NOMO-1 treated with DMSO at 0.1 percent for 48 hours (cell line): ENCODE results near the gene AS3MT.
"Not testable (repeated sequence)": the region's sequence is repeated elsewhere in the genome, so short reads cannot be mapped to it uniquely, and the experiment has no call there.

Experiments used
- DNase-seq: peaks from one replicate; lab custom pipeline; 2025; ENCODE audit not compliant: unreplicated experiment; lab: John Stamatoyannopoulos, UW

The AS3MT gene

DNA sequence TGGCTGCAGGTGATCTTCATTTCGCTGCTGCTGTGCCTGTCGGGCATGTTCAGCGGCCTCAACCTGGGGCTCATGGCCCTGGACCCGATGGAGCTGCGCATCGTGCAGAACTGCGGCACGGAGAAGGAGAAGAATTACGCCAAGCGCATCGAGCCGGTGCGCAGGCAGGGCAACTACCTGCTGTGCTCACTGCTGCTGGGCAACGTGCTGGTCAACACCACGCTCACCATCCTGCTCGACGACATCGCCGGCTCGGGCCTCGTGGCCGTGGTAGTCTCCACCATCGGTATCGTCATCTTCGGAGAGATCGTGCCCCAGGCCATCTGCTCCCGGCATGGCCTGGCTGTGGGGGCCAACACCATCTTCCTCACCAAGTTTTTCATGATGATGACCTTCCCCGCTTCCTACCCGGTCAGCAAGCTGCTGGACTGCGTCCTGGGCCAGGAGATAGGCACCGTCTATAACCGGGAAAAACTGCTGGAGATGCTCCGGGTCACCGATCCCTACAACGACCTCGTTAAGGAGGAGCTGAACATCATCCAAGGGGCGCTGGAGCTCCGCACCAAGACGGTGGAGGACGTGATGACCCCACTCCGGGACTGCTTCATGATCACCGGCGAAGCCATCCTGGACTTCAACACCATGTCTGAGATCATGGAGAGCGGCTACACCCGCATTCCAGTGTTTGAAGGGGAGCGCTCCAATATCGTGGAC, 50.1 kb downstream of the AS3MT start:
- no peak for DNase-seq

DNA sequence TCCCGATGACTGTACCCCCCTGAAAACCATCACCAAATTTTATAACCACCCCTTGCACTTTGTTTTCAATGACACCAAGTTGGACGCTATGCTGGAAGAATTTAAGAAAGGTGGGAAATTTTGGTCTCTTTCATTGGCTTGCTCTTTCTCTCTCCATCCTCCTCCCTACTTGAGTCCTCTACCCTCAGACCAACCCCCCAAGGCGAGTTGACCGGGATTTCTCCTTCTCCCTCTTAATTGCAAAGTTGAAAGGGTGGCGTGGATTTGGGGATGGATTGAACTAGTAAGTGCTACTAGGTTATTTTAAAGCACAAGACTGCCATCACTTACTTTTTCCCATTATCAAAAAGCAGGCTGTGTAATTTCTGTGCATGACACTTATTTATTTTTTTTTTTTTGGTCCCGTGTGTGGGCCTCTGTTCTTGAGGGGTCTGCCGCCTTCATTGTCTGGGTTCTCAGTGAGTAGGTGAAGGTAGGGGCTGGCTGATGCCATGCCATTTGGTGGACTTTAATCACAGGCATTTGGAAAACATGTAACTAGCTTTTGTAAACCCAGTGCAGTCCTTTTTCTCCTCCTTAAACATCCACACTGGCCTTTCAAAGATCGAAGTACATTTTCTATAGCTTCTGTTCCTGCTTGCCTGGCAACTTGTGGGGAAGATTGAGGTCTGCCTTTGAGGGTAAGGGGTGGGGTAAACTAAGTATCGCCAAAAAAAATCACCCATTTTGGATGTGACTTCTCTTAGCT, 50.9 kb downstream of the AS3MT start:
- DNase-seq: no peak

DNA sequence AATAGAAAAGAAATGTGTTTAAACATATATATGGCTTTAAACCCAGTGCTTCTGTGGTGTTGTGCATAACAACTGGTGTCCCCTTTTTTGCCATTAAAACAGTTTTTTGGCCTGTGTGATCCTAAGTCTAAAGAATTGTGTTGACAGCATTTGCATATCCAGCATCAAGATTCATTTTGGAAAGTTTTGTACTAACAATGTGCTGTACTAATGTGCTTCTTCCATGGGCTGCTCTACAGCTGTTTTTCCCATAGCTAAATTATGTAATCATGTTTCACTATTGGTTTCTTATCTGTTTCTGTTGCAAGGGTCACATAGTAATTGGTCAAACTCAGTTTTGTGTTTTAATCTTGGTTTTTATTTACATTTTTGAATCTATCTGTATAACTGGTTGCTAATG, 54.3 kb downstream of the AS3MT start:
- DNase-seq: no peak

- no peak for DNase-seq
Observed at GRCh38 chr10:102926842-102927241, 57.6 kb downstream of the AS3MT start.

DNA sequence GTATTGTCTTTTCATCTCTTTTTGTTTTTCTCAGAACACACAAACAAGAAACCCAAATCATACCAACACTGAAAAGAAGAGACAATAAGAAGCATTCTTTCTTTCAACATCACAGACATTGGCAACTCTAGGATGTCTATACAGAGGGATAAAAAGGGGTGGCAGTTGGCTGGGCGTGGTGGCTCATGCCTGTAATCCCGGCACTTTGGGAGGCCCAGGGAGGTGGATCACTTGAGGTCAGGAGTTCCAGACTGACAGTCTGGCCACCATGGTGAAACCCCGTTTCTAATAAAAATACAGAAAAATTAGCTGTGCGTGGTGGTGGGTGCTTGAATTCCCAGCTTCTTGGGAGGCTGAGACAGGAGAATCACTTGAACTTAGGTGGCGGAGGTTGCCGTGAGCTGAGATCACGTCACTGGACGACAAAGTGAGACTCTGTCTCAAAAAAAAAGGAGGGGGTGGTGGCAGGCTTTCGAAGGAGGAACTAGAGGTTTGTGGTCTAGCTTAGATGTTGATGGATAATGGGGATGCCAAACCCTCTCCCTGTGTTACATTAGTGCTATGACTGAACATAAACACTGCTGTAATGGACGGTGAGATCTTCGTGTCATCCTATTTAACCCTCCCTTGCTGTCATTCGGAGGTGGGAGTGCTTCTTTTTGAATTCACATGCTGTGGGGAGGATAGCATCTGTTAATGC, 58.2 kb downstream of the AS3MT start:
- DNase-seq: peak; percentile 88

GRCh38 chr10:102928442-102928841, 59.2 kb downstream of the AS3MT start:
- not testable (repeated sequence) for DNase-seq

DNA sequence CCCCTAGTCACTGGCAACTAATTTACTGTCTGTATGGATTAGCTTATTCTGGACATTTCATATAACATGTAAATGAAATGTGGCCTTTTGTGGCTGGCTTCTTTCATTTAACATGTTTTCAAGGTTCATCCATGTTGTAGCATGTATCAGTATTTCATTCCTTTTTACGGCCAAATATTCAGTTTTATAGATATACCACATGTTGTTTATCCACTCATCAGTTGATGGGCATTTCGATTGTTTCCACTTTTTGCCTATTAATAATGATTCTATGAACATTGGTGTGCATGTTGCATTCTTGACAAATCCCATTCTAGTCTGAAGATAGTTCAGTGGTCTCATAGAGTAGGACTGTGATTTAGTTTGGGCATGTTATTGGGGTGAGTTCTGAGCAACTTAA, 61.5 kb downstream of the AS3MT start:
- no peak for DNase-seq

GRCh38 chr10:102931643-102932042, 62.4 kb downstream of the AS3MT start:
- DNase-seq: no peak

DNA sequence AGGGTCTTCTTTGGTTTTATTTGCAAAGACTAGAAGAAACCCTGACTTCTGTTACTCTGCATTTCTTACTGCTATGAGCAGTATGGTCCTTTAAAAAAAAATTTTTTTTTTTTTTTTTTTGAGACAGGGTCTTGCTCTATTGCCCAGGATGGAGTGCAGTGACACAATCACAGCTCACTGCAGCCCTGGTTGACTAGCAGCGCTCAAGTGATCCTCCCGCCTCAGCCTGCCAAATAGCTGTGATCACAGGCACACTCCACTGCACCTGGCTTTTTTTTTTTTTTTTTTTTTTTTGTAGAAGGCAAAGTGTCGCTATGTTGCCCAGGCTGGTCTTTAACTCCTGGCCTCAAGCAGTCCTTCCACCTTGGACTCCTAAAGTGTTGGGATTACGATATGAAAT, 66.2 kb downstream of the AS3MT start:
- no peak for DNase-seq

DNA sequence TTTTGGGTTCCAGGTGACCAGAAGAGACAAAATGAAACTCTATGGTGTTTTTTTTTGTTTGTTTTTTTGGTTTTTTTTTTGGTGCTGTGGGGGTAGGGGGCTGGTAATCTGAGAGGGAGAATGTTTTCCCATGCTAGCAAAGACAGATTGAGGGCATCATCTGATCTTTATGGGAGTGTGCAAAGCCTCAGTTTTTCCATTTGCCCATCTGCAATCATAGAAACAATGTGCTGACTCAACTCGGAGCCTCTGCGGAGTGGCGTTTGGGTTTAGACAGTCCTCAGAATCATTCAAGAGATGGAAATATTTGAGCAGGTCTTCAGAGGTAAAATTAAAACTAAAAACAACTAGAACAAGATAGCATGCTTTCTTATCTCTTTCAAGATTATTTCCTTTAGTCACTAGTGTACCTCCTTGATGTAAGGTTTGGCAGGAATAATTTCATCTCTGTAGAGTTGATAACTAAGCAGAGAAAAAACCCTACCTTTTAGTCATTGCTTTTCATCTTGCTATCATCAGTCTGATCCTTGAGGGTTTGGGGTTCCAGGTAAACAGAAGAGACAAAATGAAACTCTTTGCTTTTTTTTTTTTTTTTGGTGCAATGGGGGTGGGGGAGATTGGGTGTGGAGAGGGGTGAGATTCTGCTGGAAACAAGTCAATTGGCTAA, 66.8 kb downstream of the AS3MT start:
- no peak for DNase-seq

DNA sequence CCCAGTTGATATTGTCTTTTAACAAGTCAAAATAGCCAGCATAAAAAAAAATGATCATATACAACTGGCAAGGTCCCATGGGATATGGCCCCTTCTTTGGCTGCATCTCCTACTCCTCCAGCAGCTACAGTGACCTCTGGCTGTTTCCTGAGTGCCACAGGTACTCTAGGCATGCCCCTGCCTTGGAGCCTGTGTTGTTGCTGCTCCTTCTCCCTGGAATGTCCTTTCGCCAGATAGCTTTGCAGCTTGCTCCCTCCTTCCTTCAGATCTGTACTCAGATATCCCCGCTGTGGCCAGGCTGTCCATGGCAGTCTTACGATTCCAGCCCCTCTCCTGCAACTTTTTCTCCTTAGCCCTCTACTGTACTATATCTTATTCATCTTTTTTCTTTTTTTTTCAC, 72.1 kb downstream of the AS3MT start:
- no peak for DNase-seq

DNA sequence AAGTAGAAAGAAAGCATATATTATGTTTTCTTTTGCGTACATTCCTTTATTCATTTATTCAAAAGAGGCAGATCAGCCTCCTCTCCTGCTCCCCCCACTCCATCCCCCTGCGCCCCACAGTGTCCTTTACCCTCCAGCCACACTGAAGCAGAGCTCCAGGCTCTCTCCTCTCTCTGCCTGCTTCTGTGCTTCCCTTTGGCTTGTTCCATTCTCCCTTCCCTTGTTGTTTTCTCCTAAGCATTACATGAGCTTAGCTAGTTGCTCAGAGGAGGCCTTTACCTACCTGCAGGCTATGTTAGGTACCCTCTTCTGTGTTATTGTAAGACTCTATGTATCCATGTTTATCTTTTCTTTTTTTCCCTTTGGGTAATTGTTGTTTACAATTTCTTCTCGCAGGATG, 76.2 kb downstream of the AS3MT start:
- no peak for DNase-seq

DNA sequence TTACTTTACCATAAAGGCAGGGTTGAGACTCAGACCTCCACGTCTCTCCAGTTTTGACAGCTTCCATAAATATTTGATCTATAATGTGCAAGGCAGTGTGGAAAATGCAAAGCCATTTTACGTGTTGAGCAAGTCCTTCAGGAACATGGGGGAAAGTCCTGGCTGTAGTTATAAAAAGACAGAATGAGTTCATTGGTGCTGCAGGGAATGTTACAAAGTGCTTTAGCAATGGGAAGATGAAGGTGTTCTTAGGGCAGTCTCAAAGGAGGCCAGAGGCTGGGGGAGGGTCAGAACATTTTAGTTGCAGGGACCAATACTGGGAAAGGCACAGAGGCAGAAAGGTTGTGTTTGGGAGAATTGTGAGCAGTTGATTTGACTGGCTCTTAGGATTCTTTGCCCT, 76.7 kb downstream of the AS3MT start:
- DNase-seq: no peak

DNA sequence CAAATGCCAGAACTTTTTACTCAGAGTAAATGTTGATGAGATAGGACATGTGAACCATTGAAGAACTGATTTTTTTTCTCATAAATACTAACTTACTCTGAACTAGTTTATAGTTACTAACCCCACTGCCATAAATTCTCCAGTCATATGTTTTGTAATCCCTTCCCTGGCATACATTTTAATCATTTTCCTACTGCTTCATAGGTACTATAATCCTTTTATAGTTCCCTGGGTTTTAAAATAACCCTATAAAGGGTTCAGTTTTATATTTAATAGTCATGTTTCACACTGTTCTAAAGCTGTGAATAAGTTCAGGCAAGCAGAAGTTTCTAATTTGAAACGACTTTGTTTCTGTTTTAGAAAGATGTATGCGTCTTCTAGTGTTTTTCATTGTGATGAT, 77.7 kb downstream of the AS3MT start:
- no peak for DNase-seq

DNA sequence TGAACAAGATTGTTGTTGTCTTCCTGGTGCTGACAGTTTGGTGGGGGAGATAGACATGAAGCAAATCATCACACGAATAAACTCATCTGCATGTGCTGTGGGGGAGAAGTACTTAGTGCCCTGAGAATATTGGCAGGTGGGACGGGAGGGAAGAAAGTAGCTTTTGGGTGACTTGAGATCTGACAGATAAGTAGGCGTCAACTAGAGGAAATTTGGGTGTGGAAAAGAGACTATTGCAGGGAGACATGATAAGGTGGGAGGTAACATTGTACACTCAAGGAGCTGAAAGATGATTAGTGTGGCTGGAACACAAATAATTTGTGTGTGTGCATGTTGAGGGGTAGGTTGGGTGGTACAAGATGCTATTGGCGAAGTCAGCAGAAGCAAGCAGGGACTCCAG, 78.9 kb downstream of the AS3MT start:
- no peak for DNase-seq

- no peak for DNase-seq
Observed at GRCh38 chr10:102948786-102949185, 79.5 kb downstream of the AS3MT start.

DNA sequence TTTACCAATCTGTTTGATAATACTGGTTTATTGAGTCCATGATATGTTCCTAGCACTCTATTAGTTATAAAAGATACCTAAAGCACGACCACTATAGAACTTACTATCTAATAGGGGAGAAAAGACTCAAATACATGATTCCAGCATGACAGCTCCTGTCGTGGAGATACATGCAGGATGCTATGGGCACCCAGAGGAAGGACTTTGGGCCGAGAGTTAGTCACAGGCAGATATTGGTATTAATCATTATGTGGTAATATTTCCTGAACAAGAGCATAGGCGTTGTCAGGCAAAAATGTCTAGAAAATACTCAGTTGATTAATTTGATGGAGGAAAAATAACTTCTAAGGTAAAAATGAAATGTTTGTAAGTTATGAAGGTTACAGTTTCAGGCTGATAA, 80.6 kb downstream of the AS3MT start:
- no peak for DNase-seq

- no peak for DNase-seq
Observed at GRCh38 chr10:102951316-102951715, 82.0 kb downstream of the AS3MT start.
